ENCODE results near the gene TMEM39B. TPM values are rescaled to one million over a fixed set of nuclear protein-coding genes. Genes with fewer than 3 reads are reported as not detected.
A peak's percentile ranks its signal among the peaks of the same experiment; 100 is the strongest.

The TMEM39B gene
- total and polyA plus RNA-seq, 4 experiments from 2014 or later, result 1.1 to 19.1 (median 11.3) TPM

DNA sequence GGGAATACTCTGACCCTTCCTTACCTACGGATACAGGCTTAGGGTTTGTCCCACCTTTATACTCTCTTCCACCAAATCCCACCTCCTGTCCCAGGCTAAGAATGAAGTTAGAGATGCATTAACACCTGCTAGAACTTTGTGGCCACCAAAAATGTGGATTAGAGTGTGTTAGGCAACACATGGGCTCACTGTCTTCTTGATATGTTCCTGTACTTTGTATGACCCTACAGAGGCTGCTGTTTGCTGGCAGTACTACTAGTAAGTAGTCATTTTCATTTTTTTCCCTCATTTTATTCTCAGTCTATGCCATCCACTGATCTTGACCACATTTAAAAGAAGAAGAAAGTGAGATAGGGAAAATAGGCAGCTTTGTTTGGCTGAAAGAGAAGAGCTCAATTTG is 21.0 kb upstream of the TMEM39B start:
- H3K27ac Mint-ChIP-seq, result peak overlapping the region in 4 of 7 donors; percentile 3 to 64 (median 48)

DNA sequence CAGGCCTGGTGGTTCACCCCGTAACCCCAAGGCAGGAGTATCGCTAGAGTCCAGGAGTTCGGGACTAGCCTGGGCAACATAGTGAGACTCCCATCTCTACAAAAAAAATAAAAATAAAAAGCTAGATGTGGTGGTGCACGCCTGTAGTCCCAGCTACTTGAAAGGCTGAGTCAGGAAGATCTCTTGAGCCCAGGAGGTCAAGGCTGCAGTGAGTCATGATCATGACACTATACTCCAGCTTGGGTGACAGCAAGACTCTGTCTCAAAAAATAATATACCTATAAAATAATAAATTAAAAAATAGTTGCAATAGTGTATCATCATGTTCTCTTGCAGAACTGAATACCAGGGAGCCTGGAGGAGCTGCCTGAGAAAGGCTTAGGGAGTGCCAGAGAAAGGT is 19.9 kb upstream of the TMEM39B start:
- intact Hi-C loops (cut with micrococcal nuclease), result no loop called here
- Histone ChIP-seq H3K27ac (ENCODE audit: low read depth, low read length) (no peak overlapping the region), H3K36me3 (ENCODE audit: insufficient read depth, low read length) (peaks cover 54% of the 10 kb centered on the region), H3K9me3 (ENCODE audit: control insufficient read depth in 1 of 2, low read length in 2 of 2) (no peaks in the 10 kb centered on the region), H3K27me3 (ENCODE audit: insufficient read depth, low read length) (no peaks in the 10 kb centered on the region), H3K4me1 (ENCODE audit: insufficient read depth, low read length) (no peaks in the 10 kb centered on the region), H3K4me3 (ENCODE audit: low read length in 2 of 2) (no peak overlapping the region)
- DNase-seq, result no peak
- no peak overlapping the region for H3K4me3 Mint-ChIP-seq
- no peaks in the 10 kb centered on the region for H3K9me3 Mint-ChIP-seq
- POLR2A ChIA-PET (ENCODE audit: partially characterized antibody), result no interaction called here
- H3K27ac Mint-ChIP-seq, result peak overlapping the region in 1 of 7 donors; percentile 56
- no peaks in the 10 kb centered on the region for H3K4me1 Mint-ChIP-seq
- H3K36me3 Mint-ChIP-seq, result peaks cover 14 to 61% of the 10 kb centered on the region in 2 donors
- CTCF ChIA-PET (ENCODE audit: partially characterized antibody), result interaction anchor here (1.2 to 4.0 kb wide), 2 partner anchors 9 to 13 kb away, joined by 3 to 17 read pairs; no protein-coding TSS in a partner anchor
- H3K27me3 Mint-ChIP-seq, result no peaks in the 10 kb centered on the region

More for the DNA sequence above, 21.0 kb upstream of the TMEM39B start:
- ChIA-PET POLR2A (ENCODE audit: partially characterized antibody) (no interaction called here), CTCF (ENCODE audit: partially characterized antibody) (interaction anchor here (4.0 kb wide), 1 partner anchor 11 kb away, joined by 17 read pairs; no protein-coding TSS in a partner anchor)
- Mint-ChIP-seq H3K4me1 (no peaks in the 10 kb centered on the region), H3K4me3 (no peak overlapping the region), H3K9me3 (no peaks in the 10 kb centered on the region), H3K27me3 (no peaks in the 10 kb centered on the region), H3K36me3 (peaks cover 11 to 63% of the 10 kb centered on the region in 2 donors)
- Histone ChIP-seq H3K36me3 (ENCODE audit: insufficient read depth, low read length) (peaks cover 60% of the 10 kb centered on the region), H3K4me1 (ENCODE audit: insufficient read depth, low read length) (no peaks in the 10 kb centered on the region), H3K9me3 (ENCODE audit: control insufficient read depth in 1 of 2, low read length in 2 of 2) (no peaks in the 10 kb centered on the region), H3K27me3 (ENCODE audit: insufficient read depth, low read length) (no peaks in the 10 kb centered on the region), H3K4me3 (ENCODE audit: low read length in 2 of 2) (no peak overlapping the region), H3K27ac (ENCODE audit: low read depth, low read length) (no peak overlapping the region)
- DNase-seq, result no peak
- intact Hi-C loops (cut with micrococcal nuclease), result no loop called here

DNA sequence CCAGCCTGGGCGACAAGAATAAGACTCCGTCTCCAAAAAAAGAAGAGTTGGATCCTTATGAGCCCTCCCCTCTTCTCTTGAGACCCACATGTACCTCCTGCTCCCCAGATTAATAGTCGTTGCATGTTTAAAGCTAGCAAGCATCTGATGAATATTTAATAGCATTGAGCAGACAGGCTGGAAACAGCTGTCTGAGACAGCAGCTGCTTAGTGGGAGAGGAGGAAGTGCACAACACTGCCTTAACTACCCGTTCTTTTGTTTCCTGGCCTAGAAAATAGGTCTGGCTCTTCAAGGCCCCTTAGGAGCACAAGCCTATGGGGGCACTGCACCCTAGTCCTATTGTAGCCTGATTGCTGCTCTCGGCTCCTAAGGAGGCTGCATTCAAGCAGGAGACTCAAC is 17.3 kb upstream of the TMEM39B start:
- Histone ChIP-seq H3K27me3 (ENCODE audit: insufficient read depth, low read length) (no peaks in the 10 kb centered on the region), H3K9me3 (ENCODE audit: control insufficient read depth in 1 of 2, low read length in 2 of 2) (no peaks in the 10 kb centered on the region), H3K4me1 (ENCODE audit: insufficient read depth, low read length) (no peaks in the 10 kb centered on the region), H3K4me3 (ENCODE audit: low read length in 2 of 2) (no peak overlapping the region), H3K27ac (ENCODE audit: low read depth, low read length) (no peak overlapping the region), H3K36me3 (ENCODE audit: insufficient read depth, low read length) (peaks cover 65% of the 10 kb centered on the region)
- Mint-ChIP-seq H3K27ac (peak overlapping the region in 1 of 7 donors; percentile 22), H3K27me3 (no peaks in the 10 kb centered on the region), H3K4me3 (no peak overlapping the region), H3K36me3 (peaks cover 19 to 63% of the 10 kb centered on the region in 2 donors), H3K4me1 (peaks cover 0 to 1% (median 0%) of the 10 kb centered on the region in 4 donors), H3K9me3 (no peaks in the 10 kb centered on the region)
- CTCF ChIA-PET (ENCODE audit: partially characterized antibody), result interaction anchor here (1.9 to 4.0 kb wide), 2 partner anchors 7 to 52 kb away, joined by 4 to 17 read pairs; no protein-coding TSS in a partner anchor
- intact Hi-C loops (cut with micrococcal nuclease), result no loop called here
- POLR2A ChIA-PET (ENCODE audit: partially characterized antibody), result interaction anchor here (1.2 to 2.8 kb wide), 2 partner anchors 11 to 17 kb away, joined by 5 to 13 read pairs; partner anchors contain the start of gene TMEM39B
- DNase-seq, result no peak

DNA sequence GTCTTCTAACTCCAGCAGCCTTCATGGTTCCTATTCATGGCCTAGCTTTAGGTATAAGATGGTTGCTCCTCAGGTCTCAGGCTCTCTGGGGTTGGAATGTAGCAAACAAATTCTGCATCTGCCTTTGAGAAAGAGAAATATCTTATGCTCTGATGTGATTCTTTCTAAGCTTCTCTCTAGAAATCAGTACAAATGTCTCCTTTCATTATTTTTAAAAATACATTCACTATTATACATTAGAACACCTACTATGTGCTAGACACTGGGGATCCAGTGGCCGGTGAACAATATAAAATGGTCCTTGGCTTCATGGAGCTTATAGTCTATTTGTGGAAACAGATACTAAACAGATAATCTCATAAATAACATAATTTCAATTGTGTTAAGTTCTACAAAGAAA is 16.1 kb upstream of the TMEM39B start:
- Mint-ChIP-seq H3K4me1 (peaks cover 0 to 1% (median 0%) of the 10 kb centered on the region in 4 donors), H3K27me3 (no peaks in the 10 kb centered on the region), H3K9me3 (no peaks in the 10 kb centered on the region), H3K36me3 (peaks cover 19 to 69% of the 10 kb centered on the region in 2 donors), H3K4me3 (no peak overlapping the region), H3K27ac (peak overlapping the region in 6 of 7 donors; percentile 36 to 57 (median 45))
- no peaks in the 10 kb centered on the region for H3K9me3 ChIP-seq (ENCODE audit: control insufficient read depth in 1 of 2, low read length in 2 of 2)
- no peak overlapping the region for H3K27ac ChIP-seq (ENCODE audit: low read depth, low read length)
- no peak overlapping the region for H3K4me3 ChIP-seq (ENCODE audit: low read length in 2 of 2)
- ChIA-PET CTCF (ENCODE audit: partially characterized antibody) (interaction anchor here (1.2 to 1.9 kb wide), 3 partner anchors 18 to 159 kb away, joined by 4 to 6 read pairs (median 4); no protein-coding TSS in a partner anchor), POLR2A (ENCODE audit: partially characterized antibody) (interaction anchor here (1.2 to 2.8 kb wide), 3 partner anchors 10 to 43 kb away, joined by 3 to 13 read pairs (median 4); partner anchors contain the start of gene TMEM39B)
- DNase-seq, result no peak
- H3K36me3 ChIP-seq (ENCODE audit: insufficient read depth, low read length), result peaks cover 74% of the 10 kb centered on the region
- no peaks in the 10 kb centered on the region for H3K4me1 ChIP-seq (ENCODE audit: insufficient read depth, low read length)
- H3K27me3 ChIP-seq (ENCODE audit: insufficient read depth, low read length), result no peaks in the 10 kb centered on the region
- intact Hi-C loops (cut with micrococcal nuclease), result no loop called here

DNA sequence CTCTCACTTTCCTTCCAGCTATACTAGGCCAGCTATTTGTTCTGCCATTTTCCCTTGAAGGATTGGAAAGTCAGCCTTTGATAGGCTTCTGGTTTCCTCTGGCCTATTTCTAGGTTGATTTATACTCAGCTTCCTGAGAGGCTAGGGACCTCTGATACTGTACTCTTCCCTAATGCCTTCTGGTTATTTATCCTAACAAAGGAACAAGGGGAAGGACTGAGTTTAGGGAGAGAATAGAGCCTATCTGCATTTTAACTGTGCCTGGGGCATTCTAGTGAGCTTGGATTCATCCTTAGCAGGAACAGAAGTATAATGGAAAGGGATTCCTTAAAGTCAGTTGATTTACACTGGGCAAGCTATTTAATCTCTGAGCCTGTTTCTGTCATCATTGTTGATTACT is 11.8 kb upstream of the TMEM39B start:
- H3K27me3 Mint-ChIP-seq, result no peaks in the 10 kb centered on the region
- H3K27ac Mint-ChIP-seq, result peak overlapping the region in 6 of 7 donors; percentile 17 to 86 (median 66)
- DNase-seq, result no peak
- Histone ChIP-seq H3K4me1 (ENCODE audit: insufficient read depth, low read length) (no peaks in the 10 kb centered on the region), H3K36me3 (ENCODE audit: insufficient read depth, low read length) (peaks cover 42% of the 10 kb centered on the region), H3K9me3 (ENCODE audit: control insufficient read depth in 1 of 2, low read length in 2 of 2) (no peaks in the 10 kb centered on the region), H3K4me3 (ENCODE audit: low read length in 2 of 2) (no peak overlapping the region), H3K27ac (ENCODE audit: low read depth, low read length) (no peak overlapping the region), H3K27me3 (ENCODE audit: insufficient read depth, low read length) (no peaks in the 10 kb centered on the region)
- ChIA-PET CTCF (ENCODE audit: partially characterized antibody) (interaction anchor here (1.2 to 2.8 kb wide), 2 partner anchors 8 to 22 kb away, joined by 4 to 17 read pairs; no protein-coding TSS in a partner anchor), POLR2A (ENCODE audit: partially characterized antibody) (interaction anchor here (1.6 kb wide), 1 partner anchor 12 kb away, joined by 11 read pairs; the partner anchor contains the start of gene TMEM39B)
- peaks cover 12 to 48% of the 10 kb centered on the region in 2 donors for H3K36me3 Mint-ChIP-seq
- H3K4me3 Mint-ChIP-seq, result no peak overlapping the region
- peaks cover 4 to 12% (median 5%) of the 10 kb centered on the region in 4 donors for H3K4me1 Mint-ChIP-seq
- intact Hi-C loops (cut with micrococcal nuclease), result loop anchor here (5.0 kb wide), 3 partner anchors 84 to 244 kb away; partner anchors contain the start of genes PTP4A2 and SPOCD1
- no peaks in the 10 kb centered on the region for H3K9me3 Mint-ChIP-seq

DNA sequence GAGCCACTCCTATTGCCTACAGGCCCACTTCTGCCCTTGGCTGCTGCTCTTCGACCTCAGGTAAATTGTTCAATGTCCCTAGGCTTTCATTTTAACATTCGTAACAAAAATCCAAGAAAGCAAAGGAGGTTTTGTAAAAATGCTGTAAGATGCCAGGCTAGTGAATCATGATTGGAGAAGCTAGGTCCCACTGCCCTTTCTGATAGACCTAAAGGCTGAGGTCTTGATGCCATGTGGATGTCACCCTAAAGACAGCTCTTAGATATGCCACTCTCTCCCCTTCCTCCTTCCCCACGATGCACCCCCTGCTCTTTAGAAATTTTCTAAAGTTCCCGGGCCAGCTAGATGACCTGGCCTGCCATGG is 9.9 kb upstream of the TMEM39B start:
- Histone ChIP-seq H3K27me3 (ENCODE audit: insufficient read depth, low read length) (no peaks in the 10 kb centered on the region), H3K36me3 (ENCODE audit: insufficient read depth, low read length) (peaks cover 32% of the 10 kb centered on the region), H3K27ac (ENCODE audit: low read depth, low read length) (no peak overlapping the region), H3K9me3 (ENCODE audit: control insufficient read depth in 1 of 2, low read length in 2 of 2) (no peaks in the 10 kb centered on the region), H3K4me3 (ENCODE audit: low read length in 2 of 2) (no peak overlapping the region), H3K4me1 (ENCODE audit: insufficient read depth, low read length) (peaks cover 13% of the 10 kb centered on the region)
- no peak for DNase-seq
- H3K4me3 Mint-ChIP-seq, result no peak overlapping the region
- peak overlapping the region in 4 of 7 donors; percentile 25 to 85 (median 47) for H3K27ac Mint-ChIP-seq
- intact Hi-C loops (cut with micrococcal nuclease), result loop anchor here (5.0 kb wide), 3 partner anchors 86 to 246 kb away; partner anchors contain the start of genes PTP4A2 and SPOCD1
- peaks cover 5 to 39% of the 10 kb centered on the region in 2 donors for H3K36me3 Mint-ChIP-seq
- CTCF ChIA-PET (ENCODE audit: partially characterized antibody), result interaction anchor here (0.6 to 2.8 kb wide), 18 partner anchors 9 to 376 kb away, joined by 3 to 17 read pairs (median 4); partner anchors contain the start of genes SPOCD1 and TMEM39B
- H3K4me1 Mint-ChIP-seq, result peaks cover 8 to 23% (median 13%) of the 10 kb centered on the region in 4 donors
- POLR2A ChIA-PET (ENCODE audit: partially characterized antibody), result interaction anchor here (0.7 to 1.7 kb wide), 5 partner anchors 9 to 119 kb away, joined by 3 to 15 read pairs (median 4); partner anchors contain the start of genes KPNA6 and TMEM39B
- no peaks in the 10 kb centered on the region for H3K27me3 Mint-ChIP-seq
- H3K9me3 Mint-ChIP-seq, result no peaks in the 10 kb centered on the region

DNA sequence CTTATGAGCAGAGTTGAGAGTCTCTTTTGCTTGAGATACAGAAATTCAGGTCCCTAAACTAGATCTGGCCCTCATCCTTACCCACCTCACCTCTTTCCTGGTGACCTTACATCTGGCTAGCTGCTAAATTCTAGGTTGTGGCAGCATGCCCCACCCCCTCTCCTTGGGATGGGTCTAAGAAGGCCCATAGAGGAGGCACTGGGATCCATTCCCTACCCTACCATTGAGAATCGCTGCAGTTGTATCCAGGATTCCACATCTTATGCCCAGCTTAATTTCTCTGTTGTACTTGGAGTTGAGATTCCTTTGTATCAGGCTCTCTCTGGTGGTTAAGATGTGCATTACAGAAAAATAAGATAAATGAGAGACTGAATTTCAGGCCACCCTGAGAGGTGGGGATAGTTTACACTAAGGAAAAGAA is 9.5 kb upstream of the TMEM39B start:
- ChIA-PET CTCF (ENCODE audit: partially characterized antibody) (interaction anchor here (0.6 to 2.8 kb wide), 19 partner anchors 10 to 376 kb away, joined by 3 to 17 read pairs (median 4); partner anchors contain the start of genes SPOCD1 and TMEM39B), POLR2A (ENCODE audit: partially characterized antibody) (interaction anchor here (0.7 to 1.7 kb wide), 5 partner anchors 9 to 120 kb away, joined by 3 to 15 read pairs (median 4); partner anchors contain the start of genes KPNA6 and TMEM39B)
- H3K4me3 Mint-ChIP-seq, result no peak overlapping the region
- Histone ChIP-seq H3K27ac (ENCODE audit: low read depth, low read length) (no peak overlapping the region), H3K27me3 (ENCODE audit: insufficient read depth, low read length) (no peaks in the 10 kb centered on the region), H3K36me3 (ENCODE audit: insufficient read depth, low read length) (peaks cover 29% of the 10 kb centered on the region), H3K4me1 (ENCODE audit: insufficient read depth, low read length) (peaks cover 13% of the 10 kb centered on the region), H3K4me3 (ENCODE audit: low read length in 2 of 2) (no peak overlapping the region), H3K9me3 (ENCODE audit: control insufficient read depth in 1 of 2, low read length in 2 of 2) (no peaks in the 10 kb centered on the region)
- H3K27ac Mint-ChIP-seq, result peak overlapping the region in 6 of 7 donors; percentile 25 to 85 (median 70)
- peaks cover 8 to 23% (median 13%) of the 10 kb centered on the region in 4 donors for H3K4me1 Mint-ChIP-seq
- H3K9me3 Mint-ChIP-seq, result no peaks in the 10 kb centered on the region
- DNase-seq, result peak in 4 of 5 donors; percentile 16 to 41 (median 36)
- H3K27me3 Mint-ChIP-seq, result no peaks in the 10 kb centered on the region
- intact Hi-C loops (cut with micrococcal nuclease), result loop anchor here (5.0 kb wide), 3 partner anchors 86 to 246 kb away; partner anchors contain the start of genes PTP4A2 and SPOCD1
- peaks cover 3 to 37% of the 10 kb centered on the region in 2 donors for H3K36me3 Mint-ChIP-seq

Measured in CD4-positive, alpha-beta memory T cell (primary cell).